ENCODE measurements around the gene PHACTR1.

PHACTR1 gene

DNA sequence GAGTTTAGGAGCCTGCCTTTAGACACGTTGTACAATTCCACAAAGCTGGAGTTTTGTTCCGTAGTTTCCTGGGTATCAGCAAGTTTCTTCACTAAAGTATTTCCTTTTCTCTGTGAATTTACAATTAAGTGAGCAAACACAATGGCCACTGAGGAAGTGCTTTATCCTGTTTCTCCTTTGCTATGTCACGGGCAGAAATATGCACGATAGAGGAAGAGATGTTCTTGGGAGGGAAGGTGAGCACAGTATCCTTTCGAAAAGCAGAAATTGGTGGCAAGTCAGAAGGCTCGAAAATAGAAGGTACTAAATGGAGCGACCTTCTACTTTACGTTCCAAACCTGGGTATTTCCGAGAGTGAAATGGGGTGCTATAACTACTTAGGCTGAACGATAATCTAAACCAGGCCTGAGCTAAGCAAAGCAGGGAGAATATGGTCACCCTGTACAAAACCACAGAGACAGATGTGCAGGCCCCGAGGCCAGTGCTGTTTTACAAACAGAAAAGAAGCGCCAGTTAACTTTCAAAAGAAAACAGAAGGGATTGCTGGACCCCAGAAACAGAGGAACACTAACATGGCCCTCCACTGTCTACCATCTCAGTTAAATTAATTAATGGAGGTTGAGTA lies 352.1 kb downstream of the PHACTR1 start:
- DNase-seq (ENCODE audit: low read depth in 2 of 2), result no peak

DNA sequence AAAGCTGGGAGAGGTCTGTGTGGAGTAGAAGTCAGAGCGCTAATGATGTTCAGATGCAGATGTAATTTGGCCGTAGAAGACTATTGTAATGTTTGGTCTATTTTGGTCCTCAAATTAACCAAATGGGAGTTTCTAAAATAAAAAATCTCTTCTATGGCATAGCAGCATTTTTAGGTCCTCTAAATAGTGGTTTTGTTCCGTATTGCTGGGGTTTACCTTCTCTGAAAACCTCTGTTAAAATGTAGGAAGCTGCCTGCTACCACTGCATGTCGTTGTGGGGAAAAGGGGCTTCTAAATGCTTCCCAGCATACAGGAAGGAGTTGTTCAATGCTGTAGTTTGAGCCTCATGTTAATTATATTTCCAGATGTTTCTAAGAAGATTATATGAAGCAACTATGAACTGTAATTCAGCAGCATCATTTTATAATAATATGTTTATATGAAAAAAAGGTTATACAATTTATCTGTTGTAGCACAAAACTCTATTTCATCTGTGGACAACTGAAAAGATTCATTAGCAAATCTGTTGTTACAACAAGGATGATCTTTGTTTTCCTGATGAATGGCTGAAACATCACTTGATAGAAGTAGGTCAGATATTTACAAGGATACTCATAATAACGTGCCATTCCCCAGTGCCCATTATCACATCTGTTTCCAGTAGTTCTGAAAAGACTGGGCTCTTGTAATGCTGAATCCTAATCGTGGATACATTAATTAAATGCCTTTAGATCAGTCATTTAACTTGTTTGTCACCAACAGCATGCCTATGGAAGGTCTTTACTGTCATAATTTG lies 355.2 kb downstream of the PHACTR1 start:
- DNase-seq (ENCODE audit: low read depth in 2 of 2), result no peak

DNA sequence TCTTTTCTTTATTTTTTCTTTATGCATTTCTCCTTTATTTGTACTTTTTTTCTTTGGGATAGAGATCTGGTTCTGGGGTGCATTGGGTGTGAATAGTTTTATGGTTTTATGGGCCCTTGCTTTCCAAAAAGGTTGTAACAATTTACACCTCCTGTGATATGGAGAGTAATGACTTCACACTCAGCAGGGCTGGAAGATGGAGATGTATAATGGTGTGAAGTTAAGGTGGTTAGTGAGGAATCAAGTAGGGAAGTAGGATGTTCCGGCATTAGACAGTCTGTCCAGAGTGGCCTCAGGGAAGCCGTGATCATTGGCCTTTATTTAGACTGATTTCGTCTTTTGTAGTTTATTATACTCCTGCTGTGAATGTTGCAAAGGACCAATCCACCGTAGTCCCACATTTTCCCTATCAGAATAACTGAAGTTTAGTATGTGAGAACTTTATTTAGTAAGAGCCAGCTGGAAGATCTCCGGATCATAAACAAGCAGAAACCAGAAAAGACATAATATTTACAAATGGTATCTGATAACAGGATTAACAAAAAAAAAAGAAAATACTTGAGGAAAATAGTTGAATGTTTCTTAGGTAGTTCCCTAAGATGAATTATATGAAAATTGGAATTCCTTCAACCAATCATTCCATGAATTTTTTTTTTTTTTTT lies 356.2 kb downstream of the PHACTR1 start:
- no peak for DNase-seq (ENCODE audit: low read depth in 2 of 2)

DNA sequence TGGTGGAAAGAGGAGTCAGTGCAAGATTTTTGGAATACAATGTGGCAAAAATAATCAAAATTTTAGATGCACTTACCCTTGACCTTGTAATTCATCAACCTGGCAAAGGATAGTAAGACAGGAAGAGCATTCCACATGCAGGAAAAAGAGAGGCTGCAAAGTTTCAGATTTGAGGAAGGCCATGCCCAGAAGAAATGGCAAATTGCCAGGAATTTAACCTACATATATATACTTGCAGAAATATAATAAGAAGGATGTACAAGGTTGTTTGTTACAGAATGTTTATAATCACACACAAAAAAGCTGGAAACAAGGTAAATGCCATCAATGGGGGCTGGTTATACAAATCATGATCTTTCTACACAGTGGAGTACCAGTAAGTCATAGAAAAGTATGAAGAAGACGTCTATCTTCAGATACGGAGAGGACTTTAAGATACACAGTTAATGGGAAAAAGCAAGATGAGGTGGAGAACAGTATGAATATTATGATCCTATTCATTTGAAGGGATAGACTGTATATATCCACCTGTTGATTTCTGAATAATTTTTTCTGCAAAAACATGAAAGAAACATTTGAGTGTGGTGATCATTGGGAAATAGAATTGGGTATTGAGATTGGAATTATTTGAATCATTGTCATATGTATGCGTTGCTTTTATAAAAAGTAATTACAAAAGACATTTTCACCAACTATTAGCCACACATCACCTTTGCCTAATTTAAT lies 358.0 kb downstream of the PHACTR1 start:
- no peak for DNase-seq (ENCODE audit: low read depth in 2 of 2)

DNA sequence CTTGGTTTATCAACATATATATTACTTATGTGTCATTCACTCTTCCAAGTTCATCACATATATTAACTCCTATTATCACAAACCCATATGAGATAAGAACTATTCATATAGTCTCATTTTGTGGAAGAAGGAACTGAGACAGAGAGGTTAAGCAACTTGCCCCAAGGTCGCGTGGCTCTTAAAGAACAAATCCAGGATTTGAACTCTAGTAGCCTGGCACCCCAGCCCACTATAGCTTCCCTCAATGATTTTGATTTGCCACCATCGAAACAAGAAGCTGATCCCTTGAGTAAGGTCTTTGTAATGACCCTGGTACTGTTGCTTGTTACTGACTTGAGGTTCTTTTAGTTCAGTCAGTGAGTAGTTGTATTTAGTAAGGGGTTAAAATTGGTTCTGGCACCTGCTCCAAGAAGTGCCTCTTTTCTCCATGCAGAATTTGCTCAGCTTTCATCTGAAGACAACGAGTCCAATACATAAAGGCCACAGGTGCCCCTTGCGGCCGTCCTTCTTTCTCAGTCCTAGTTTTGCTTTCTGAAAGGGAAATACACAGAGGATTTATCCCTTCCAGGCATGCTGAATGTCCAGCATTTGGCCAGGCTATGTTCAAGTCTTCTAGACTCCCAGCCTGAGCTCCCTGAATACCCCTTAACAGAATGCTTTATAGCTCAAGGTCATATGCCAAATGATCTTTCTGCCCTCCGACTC lies 358.7 kb downstream of the PHACTR1 start:
- DNase-seq (ENCODE audit: low read depth in 2 of 2), result no peak

DNA sequence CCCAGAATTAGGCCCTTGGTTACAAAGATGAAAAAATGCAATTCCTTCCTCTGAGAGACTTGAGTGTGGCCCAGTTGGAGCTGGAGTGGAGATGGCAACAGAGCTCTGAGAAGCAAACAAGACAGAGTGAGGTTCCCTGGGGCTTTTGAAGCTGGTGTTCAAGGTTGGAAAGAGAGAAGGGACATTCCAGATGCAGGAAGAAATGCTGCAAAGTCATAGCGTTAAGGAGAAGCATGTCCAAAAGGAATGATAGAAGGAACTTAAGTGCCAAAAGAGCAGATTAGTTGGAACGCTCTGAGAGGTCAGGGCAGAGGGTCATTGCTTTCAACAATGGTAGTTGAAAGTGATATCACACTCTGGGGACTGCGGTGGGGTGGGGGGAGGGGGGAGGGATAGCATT lies 360.0 kb downstream of the PHACTR1 start:
- no peak for DNase-seq (ENCODE audit: low read depth in 2 of 2)

DNA sequence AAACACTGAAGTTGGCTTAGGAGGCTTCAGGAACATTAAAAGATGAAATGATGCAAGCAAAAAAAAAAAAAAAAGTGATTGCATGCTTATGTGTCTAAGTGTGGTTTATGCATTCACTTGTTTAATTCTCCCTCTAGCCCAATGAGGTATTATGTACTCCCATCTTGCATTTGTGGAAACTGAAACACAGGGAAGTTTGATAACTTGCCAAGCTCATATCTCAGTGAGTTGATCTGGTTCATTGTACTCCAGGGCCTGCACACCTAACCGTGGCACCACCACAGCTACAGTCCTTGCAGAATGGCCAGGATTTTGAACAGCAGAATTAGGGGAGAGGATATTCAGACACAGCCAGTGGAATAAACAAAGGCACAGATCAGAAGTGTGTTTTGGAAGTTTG lies 360.6 kb downstream of the PHACTR1 start:
- no peak for DNase-seq (ENCODE audit: low read depth in 2 of 2)

GRCh38 chr6:13079096-13079723 lies 362.6 kb downstream of the PHACTR1 start:
- no peak for DNase-seq (ENCODE audit: low read depth in 2 of 2)

DNA sequence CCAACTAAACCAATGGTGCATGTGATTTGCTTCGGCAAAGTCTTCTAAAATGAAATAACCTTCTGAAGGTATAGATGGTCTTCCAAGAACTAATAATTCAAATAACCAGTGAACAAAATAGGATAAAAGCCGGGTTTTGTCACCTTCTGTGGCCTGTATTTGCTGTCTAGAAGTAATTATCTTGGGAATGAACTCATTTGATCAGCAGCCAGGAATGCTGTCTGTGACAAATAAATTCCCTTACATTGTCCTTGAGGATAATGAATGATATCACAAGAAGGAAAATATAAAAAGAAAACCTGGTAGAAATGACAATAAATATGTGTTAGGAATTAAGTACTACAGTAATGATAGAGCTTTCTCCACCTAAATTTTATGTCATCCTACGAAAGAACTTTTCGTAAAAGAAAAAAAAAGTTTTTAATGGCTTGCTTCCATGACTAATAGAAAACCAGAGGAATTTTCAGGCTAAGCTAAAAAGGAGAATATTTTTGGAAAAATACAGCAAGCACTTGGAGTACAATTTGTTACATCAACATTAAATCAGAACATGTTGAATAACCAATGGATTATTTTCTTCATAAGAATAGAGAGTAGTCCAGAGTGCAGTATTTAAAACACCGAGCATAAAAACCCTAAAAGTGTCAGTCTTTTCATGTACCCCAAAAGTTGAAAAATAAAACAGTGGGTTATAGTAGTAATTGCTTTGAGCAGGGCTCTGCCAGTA lies 364.1 kb downstream of the PHACTR1 start:
- no peak for DNase-seq (ENCODE audit: low read depth in 2 of 2)

- DNase-seq (ENCODE audit: low read depth in 2 of 2), result no peak
Measured at GRCh38 chr6:13081189-13081563, 364.6 kb downstream of the PHACTR1 start.

- no peak for DNase-seq (ENCODE audit: low read depth in 2 of 2)
Measured at GRCh38 chr6:13089296-13089994, 372.9 kb downstream of the PHACTR1 start.

- DNase-seq (ENCODE audit: low read depth in 2 of 2), result no peak
Measured at GRCh38 chr6:13091192-13091591, 374.6 kb downstream of the PHACTR1 start.

DNA sequence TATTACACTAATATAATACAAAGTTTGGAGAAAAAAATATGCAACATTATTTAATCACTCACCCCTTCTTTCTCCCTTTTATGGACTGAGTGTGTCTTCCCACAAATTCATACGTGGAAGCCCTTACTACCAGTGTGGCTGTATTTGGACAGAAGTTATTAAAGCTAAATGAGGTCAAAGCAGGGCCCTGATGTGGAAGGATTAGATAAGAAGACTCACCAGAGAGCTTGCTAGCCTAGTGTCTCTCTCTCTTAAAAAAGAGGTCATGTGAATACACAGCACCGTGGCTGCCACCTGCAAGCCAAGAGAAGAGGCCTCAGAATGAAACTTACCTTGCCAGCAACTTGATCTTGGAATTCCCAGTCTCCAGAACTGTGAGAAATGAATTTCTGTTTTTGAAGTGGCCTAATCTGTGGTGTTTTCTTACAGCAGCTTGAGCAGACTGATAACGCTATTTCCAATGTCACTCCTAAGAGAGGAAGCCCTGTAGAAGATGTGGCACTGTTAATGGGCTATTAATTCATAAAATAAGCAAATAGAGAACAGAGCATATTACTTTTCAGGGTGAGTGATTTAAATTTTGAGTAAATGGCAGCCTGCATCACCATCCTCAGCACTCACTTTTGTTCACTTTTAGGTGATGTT lies 378.3 kb downstream of the PHACTR1 start:
- no peak for DNase-seq (ENCODE audit: low read depth in 2 of 2)

- DNase-seq (ENCODE audit: low read depth in 2 of 2), result no peak
Measured at GRCh38 chr6:13096084-13096483, 379.5 kb downstream of the PHACTR1 start.

GRCh38 chr6:13097454-13097853 lies 380.9 kb downstream of the PHACTR1 start:
- no peak for DNase-seq (ENCODE audit: low read depth in 2 of 2)

- DNase-seq (ENCODE audit: low read depth in 2 of 2), result no peak
Measured at GRCh38 chr6:13098006-13098405, 381.4 kb downstream of the PHACTR1 start.

DNA sequence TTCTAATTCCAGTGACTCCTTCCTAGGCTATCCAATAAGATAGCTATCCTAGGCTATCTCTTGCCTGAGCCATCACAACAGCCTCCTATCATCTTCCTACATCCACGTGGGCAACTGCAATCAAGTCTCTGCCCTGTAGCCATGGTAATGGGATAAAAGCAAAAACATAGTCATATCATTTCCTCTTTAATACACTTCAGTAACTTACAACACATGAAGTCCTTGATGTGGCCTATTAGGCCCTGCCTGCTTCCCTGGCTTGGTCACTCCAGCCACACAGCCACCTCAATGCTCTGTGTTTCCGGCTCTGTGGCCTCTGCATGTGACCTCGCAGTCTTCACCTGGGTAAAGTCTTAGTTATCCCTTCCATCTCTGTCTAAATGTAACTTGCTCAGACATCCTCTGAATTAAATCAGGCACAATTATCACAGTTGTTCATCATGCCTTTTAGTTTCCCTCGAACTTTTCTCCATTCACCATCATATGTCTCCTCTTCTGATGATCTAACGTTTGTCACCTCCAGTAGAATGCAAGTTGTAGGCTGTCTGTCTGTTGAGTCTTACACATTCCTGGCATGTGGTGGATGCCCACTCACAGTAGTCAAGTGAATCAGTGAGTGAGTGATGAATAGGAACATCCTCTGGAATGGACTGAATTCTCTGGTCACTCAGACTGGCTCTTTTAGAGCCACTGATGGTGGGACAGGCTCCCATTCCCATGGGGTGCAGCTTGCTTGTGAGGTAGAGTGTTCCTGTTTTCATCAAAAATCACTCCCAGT lies 382.4 kb downstream of the PHACTR1 start:
- no peak for DNase-seq (ENCODE audit: low read depth in 2 of 2)

- no peak for DNase-seq (ENCODE audit: low read depth in 2 of 2)
Measured at GRCh38 chr6:13099771-13100170, 383.2 kb downstream of the PHACTR1 start.

- DNase-seq (ENCODE audit: low read depth in 2 of 2), result no peak
Measured at GRCh38 chr6:13101409-13101808, 384.8 kb downstream of the PHACTR1 start.
